ENCODE results near the gene CYB561D1.

DNA sequence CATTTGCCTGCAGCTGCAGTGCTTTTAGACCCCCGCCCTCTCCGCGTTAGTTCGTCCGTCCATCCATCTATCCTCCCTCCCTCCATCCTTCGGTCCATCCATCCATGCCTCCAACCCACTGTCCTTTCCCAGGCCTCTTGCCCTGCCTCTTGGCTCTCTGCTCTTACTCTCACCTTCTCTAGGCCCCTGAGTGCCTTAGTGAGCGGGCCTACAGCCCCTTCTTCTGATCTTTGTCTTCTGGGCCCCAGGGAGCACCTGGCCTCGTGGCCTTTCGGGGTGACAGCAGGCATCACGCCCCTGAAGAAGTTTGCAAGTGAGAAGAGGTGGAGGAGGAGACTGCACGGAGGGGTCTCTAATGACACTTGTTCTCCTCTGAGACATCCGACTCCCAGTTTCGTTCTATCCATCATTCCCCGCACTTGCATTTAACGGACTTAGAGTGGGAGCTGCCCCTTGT, 9.3 kb upstream of the CYB561D1 start:
- TF ChIP-seq, protein P1, sequence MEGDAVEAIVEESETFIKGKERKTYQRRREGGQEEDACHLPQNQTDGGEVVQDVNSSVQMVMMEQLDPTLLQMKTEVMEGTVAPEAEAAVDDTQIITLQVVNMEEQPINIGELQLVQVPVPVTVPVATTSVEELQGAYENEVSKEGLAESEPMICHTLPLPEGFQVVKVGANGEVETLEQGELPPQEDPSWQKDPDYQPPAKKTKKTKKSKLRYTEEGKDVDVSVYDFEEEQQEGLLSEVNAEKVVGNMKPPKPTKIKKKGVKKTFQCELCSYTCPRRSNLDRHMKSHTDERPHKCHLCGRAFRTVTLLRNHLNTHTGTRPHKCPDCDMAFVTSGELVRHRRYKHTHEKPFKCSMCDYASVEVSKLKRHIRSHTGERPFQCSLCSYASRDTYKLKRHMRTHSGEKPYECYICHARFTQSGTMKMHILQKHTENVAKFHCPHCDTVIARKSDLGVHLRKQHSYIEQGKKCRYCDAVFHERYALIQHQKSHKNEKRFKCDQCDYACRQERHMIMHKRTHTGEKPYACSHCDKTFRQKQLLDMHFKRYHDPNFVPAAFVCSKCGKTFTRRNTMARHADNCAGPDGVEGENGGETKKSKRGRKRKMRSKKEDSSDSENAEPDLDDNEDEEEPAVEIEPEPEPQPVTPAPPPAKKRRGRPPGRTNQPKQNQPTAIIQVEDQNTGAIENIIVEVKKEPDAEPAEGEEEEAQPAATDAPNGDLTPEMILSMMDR (IDR thresholded peaks at IDR 0.05), result no peak
- TF ChIP-seq POLR2A (IDR thresholded peaks at IDR 0.05), result no peak
